K562 (cell line): ENCODE measurements around the gene AARSD1. TPM values are rescaled to one million over a fixed set of nuclear protein-coding genes. Genes with fewer than 3 reads are reported as not detected.

Experiments
- AFF1 ChIP-seq, 2 experiments: fragments of 450-650 bp; IDR thresholded peaks; 2 replicates each; pipeline ENCODE4 v1.6.1; 2018; ENCODE audit warnings: mild to moderate bottlenecking in 2 of 2, low read depth in 1 of 2; ENCODE audit not compliant: partially characterized antibody in 2 of 2
- CTCF ChIP-seq, 3 experiments: IDR thresholded peaks in 2 of 3; conservative IDR thresholded peaks in 1 of 3; 2 replicates each; pipeline ENCODE4 v1.5.1; 2011 to 2012; ENCODE audit warnings: low read length in 3 of 3, mild to moderate bottlenecking in 3 of 3, control low read depth in 2 of 3, improper control_type of control experiment in 1 of 3, inconsistent platforms in 1 of 3, low read depth in 1 of 3, mixed read lengths in 1 of 3, moderate library complexity in 1 of 3; ENCODE audit not compliant: insufficient read depth in 2 of 3
- E2F8 ChIP-seq: fragments of 450-650 bp; IDR thresholded peaks from 2 replicates; pipeline ENCODE4 v1.7.1; 2018; ENCODE audit warnings: mild to moderate bottlenecking, low read depth; ENCODE audit not compliant: partially characterized antibody
- GTF2B ChIP-seq: IDR thresholded peaks from 2 replicates; pipeline ENCODE4 v1.6.1; 2011; ENCODE audit not compliant: insufficient read length; ENCODE audit errors: extremely low read depth
- JUND ChIP-seq, 2 experiments: IDR thresholded peaks; 2 replicates in 1 of 2; 3 replicates in 1 of 2; pipeline ENCODE4 v1.6.1; 2011; ENCODE audit warnings: borderline replicate concordance in 2 of 2, low read depth in 2 of 2, low read length in 2 of 2, improper control_type of control experiment in 1 of 2, missing biosample characterization in 1 of 2, missing genetic modification characterization in 1 of 2, missing genetic modification reagents in 1 of 2
- L3MBTL2 ChIP-seq: fragments of 450-650 bp; IDR thresholded peaks from 2 replicates; pipeline ENCODE4 v1.6.1; 2016; ENCODE audit warnings: mild to moderate bottlenecking, moderate library complexity
- MAX ChIP-seq: sonication (generic); formaldehyde crosslinking; IDR thresholded peaks from 2 replicates; pipeline ENCODE4 v1.9.0; 2022; ENCODE audit warnings: mild to moderate bottlenecking, missing genetic modification reagents
- MEF2D ChIP-seq: conservative IDR thresholded peaks from 2 replicates; pipeline ENCODE4 v1.6.1; 2016; ENCODE audit warnings: low read depth, missing genetic modification characterization, missing compliant biosample characterization
- MYC ChIP-seq, 2 experiments: fragments of 250-450 bp in 1 of 2; sonication (Bioruptor Pico) in 1 of 2; IDR thresholded peaks; 2 replicates each; pipeline versions ENCODE4 v1.5.1 to v1.6.1; 2012 to 2021; ENCODE audit warnings: low read depth in 2 of 2, borderline replicate concordance in 1 of 2, improper control_type of control experiment in 1 of 2, low read length in 1 of 2, mild to moderate bottlenecking in 1 of 2, moderate library complexity in 1 of 2
- POLR2B ChIP-seq: fragments of 450-650 bp; IDR thresholded peaks from 2 replicates; pipeline ENCODE4 v1.6.1; 2018; ENCODE audit warnings: low read depth; ENCODE audit not compliant: partially characterized antibody
- PURB ChIP-seq: sonication (generic); formaldehyde crosslinking; IDR thresholded peaks from 2 replicates; pipeline ENCODE4 v1.9.0; 2021; ENCODE audit warnings: low read depth, mild to moderate bottlenecking, missing genetic modification reagents
- USF2 ChIP-seq: sonication (generic); formaldehyde crosslinking; IDR thresholded peaks from 2 replicates; pipeline ENCODE4 v1.5.0; 2020; ENCODE audit warnings: missing genetic modification reagents
- ZC3H8 ChIP-seq: fragments of 450-650 bp; IDR thresholded peaks from 2 replicates; pipeline ENCODE4 v1.6.1; 2017
- polyA plus RNA-seq, 8 experiments: library from polyadenylated mRNA; depleted of rRNA in 4 of 8; stranded (reverse) in 5 of 8; unstranded in 3 of 8; fragments of >200 nt; fragmentation: Nextera tagmentation in 2 of 8; fragmentation: Illumina TruSeq in 1 of 8; extraction: Ambion mirVana in 2 of 8; extraction: Trizol in 1 of 8; gene quantifications; 2 replicates each; pipeline versions ENCODE4 v1.2.1 to v1.2.3, GENCODE V29; 2011 to 2014; ENCODE audit warnings: inconsistent platforms in 1 of 8, missing spikeins in 1 of 8
- total RNA-seq, 7 experiments: library from RNA; depleted of rRNA in 6 of 7; stranded (reverse); fragments of >200 nt in 6 of 7; fragmentation: Illumina TruSeq in 2 of 7; extraction: Trizol in 2 of 7; gene quantifications; 2 replicates each; pipeline versions ENCODE4 v1.2.1 to v1.2.3, GENCODE V29; 2011 to 2021; ENCODE audit warnings: low replicate concordance in 1 of 7

The AARSD1 gene
- total and polyA plus RNA-seq, 9 of the 15 experiments (the other 6 are each of a cell fraction or from before 2014, with no cell fraction given): 51.7 to 98.5 (median 68.6) TPM

GRCh38 chr17:42980274-42980765 is 16.1 kb upstream of the AARSD1 start, which contains the start of gene RUNDC1 (continued):
- TF ChIP-seq AFF1 (IDR thresholded peaks at IDR 0.05; ENCODE audit: low read depth in 1 of 2, partially characterized antibody in 2 of 2) (no peak), E2F8 (no peak), ZC3H8 (no peak), MYC (IDR thresholded peaks at IDR 0.05; ENCODE audit: low read depth, low read length) (peak; percentile 52; the same call in 1 of the 2 replicates), MYC (CRISPR knock-in tag; IDR thresholded peaks at IDR 0.05; ENCODE audit: borderline replicate concordance, low read depth) (no peak), JUND (IDR thresholded peaks at IDR 0.05; ENCODE audit: borderline replicate concordance, low read depth, low read length) (no peak), JUND (tag; IDR thresholded peaks at IDR 0.05; ENCODE audit: borderline replicate concordance, low read depth, low read length) (no peak; the same call in 2 of the 3 replicates), GTF2B (no peak), PURB (CRISPR knock-in tag) (no peak), POLR2B (no peak), L3MBTL2 (no peak), MEF2D (no peak), CTCF (IDR thresholded peaks at IDR 0.05 in 2 of 3, conservative IDR thresholded peaks at IDR 0.05 in 1 of 3; ENCODE audit: insufficient read depth in 2 of 3, low read depth in 1 of 3, low read length in 3 of 3) (no peak), MAX (CRISPR knock-in tag) (no peak), USF2 (no peak)
